Gastrocnemius medialis (tissue), 4 donors: Measurements from ENCODE around the gene DIPK1B.

Experiments
- CTCF ChIP-seq, 5 experiments: fragments of 450-650 bp in 3 of 5; fragments of 200-600 bp in 2 of 5; sonication (generic) in 2 of 5; IDR thresholded peaks in 4 of 5; conservative IDR thresholded peaks in 1 of 5; 1 replicate in 4 of 5; 2 replicates in 1 of 5; pipeline ENCODE4 v1.5.1; 2016 to 2019; ENCODE audit warnings: antibody characterized with exemption in 5 of 5, mild to moderate bottlenecking in 3 of 5, moderate library complexity in 3 of 5
- POLR2A ChIP-seq, 2 donors: fragments of 450-650 bp; IDR thresholded peaks; one replicate each; pipeline ENCODE4 v1.6.1; 2017; ENCODE audit warnings: antibody characterized with exemption in 2 of 2, mild to moderate bottlenecking in 2 of 2, moderate library complexity in 2 of 2

- TF ChIP-seq POLR2A (IDR thresholded peaks at IDR 0.05) (no peak), CTCF (IDR thresholded peaks at IDR 0.05 in 4 of 5, conservative IDR thresholded peaks at IDR 0.05 in 1 of 5) (no peak)
Observed at GRCh38 chr9:136685216-136685615, 27.2 kb upstream of the DIPK1B start.
